ENCODE results near the gene VPS51.
"Not testable (repeated sequence)": the region's sequence is repeated elsewhere in the genome, so short reads cannot be mapped to it uniquely, and the experiment has no call there.

The VPS51 gene

DNA sequence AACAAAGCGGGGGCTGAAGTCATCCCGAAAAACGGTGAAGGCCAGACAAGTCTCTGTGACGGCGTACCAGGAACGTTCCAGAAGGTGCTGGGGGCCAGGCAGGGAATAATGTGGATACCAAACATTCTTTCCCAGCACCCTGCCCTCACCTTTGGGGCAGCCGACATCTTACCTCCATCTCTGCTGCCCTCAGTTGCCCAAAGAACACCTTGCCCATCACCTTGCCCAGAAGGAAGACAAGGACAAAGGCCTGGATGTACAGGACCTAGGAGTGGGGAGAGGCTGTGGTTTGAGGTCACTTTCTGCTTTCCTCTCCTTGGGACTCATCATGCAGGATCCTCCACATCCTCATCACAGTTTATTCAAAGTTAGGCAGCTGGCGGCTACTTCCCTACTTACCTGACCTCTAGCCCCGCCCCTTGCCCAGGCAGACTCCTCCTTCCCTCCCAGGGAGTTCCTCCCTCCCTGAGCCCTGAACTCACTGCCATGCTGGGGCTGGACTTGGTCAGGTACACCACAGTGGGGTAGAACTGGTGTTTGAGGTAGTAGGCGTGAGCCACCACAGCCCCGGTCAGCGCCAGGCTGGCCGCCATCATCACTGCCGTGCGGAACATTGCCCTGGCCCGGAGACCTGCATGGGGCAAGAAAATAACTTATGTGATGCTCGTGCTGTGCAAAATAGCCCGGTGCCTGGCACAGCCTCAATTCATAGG is 37.1 kb downstream of the VPS51 start:
- peak in 1 of 3 donors; percentile 47 for DNase-seq (ENCODE audit: low read depth in 3 of 3, low spot score in 1 of 3)

- DNase-seq (ENCODE audit: low read depth in 3 of 3, low spot score in 1 of 3) = no peak
Observed at GRCh38 chr11:65133724-65134123, 37.7 kb downstream of the VPS51 start.

GRCh38 chr11:65134240-65134951 is 38.4 kb downstream of the VPS51 start, which contains the start of gene SYVN1:
SYVN1 (minus strand) TSS chr11:65134519; CDS start chr11:65133601, 918 bp downstream.
- DNase-seq (ENCODE audit: low read depth in 3 of 3, low spot score in 1 of 3) = peak; percentile 76 to 84 (median 78)

DNA sequence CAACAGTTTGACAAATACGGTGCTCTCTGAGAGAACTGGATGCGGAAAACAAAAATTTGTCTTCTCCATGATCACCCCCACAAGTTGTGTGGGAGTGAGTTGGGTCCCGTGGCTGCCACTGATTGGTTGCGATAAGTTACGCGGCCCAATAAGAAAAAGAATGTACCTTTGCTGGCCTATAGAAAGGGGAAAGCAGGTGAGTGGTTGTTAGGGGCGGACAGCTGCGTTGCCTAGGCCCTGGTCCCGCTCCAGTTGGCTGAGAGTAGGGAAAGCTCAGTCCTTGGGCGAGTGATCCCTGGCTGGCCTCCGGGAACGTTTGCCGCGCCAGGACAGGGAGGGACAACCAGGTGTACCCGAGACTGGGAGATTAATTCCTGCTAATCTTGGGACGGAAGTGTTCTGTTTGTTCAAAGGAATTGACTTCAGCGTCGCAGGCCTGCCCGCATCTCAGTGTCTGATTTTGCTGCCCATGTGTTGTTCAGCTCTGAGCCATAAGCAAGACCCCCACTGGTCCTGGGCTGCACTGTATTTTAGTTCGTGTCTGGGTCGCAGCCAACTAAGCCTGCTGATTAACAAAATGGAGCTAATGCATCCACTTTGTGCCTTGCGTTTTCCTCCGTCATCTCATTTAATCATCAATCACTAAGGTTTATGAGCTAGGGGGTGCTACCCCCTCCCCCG is 39.1 kb downstream of the VPS51 start:
- peak; percentile 54 to 64 (median 62) for DNase-seq (ENCODE audit: low read depth in 3 of 3, low spot score in 1 of 3)

DNA sequence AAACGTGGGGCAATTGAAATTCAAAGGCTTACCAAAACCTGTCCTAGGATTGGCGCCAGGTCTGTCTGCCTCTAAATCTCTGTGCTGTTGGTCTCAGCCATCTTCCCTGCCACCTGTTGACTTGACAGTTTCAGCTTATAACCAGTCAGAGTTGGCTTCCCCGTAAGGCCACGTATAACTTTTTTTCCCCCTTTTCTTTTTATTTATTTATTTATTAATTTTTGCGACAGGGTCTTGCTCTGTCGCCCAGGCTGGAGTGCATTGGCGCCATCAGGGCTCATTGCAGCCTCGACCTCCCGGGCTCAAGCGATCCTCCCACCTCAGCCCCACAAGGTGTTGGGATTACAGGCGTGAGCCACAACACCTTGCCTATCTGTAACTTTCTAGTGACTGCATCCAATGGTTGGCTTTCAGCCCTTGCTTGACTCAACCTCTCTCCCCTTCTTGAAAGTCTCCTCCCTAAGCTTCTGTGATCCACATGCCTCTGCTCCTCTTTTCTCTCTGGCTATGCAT is 39.7 kb downstream of the VPS51 start:
- DNase-seq (ENCODE audit: low read depth in 3 of 3, low spot score in 1 of 3) = no peak

GRCh38 chr11:65136515-65137096 is 40.6 kb downstream of the VPS51 start:
- no peak for DNase-seq (ENCODE audit: low read depth in 3 of 3, low spot score in 1 of 3)

DNA sequence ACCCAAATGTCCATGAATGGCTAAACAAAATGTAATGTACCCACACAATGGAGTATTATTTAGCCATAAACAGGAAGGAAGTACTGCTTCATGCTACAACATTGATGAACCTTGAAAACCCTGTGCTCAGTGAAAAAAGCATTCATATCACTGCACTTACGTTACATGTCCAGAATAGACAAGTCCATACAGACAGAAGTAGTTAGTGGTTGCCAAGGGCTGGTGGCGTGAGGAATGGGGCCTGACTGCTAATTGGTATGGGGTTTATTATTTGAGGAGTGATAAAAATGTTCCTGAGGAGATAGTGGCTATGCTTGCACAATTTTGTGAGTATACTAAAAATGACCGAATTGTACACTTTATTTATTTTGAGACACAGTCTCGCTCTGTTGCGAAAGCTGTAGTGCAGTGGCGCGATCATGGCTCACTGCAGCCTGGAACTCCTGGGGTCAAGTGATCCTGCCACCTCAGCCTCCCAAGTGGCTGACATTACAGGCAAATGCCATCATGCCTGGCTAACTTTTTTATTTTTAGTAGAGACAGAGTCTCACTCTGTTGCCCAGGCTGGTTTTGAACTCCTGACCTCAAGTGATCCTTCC is 46.0 kb downstream of the VPS51 start:
- DNase-seq (ENCODE audit: low read depth in 3 of 3, low spot score in 1 of 3) = no peak

- no peak for DNase-seq (ENCODE audit: low read depth in 3 of 3, low spot score in 1 of 3)
Observed at GRCh38 chr11:65147352-65148075, 51.5 kb downstream of the VPS51 start.

DNA sequence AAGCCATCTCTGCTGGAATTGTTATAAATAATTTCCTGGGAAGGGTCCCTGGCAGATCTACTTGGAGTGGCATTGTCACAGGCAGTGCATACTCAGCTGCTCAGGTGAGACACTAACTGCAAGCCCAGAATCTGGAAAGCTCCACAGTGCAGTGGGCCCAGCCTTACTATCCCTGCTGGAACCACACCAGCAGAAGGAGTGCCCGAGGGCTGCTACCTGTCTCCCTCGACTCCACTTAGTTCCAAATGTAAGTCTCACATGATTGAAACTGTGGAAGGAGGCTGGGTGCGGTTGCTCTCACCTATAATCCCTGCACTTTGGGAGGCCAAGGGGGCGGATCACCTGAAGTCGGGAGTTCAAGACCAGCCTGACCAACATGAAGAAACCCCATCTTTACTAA is 52.6 kb downstream of the VPS51 start:
- no peak for DNase-seq (ENCODE audit: low read depth in 3 of 3, low spot score in 1 of 3)

DNA sequence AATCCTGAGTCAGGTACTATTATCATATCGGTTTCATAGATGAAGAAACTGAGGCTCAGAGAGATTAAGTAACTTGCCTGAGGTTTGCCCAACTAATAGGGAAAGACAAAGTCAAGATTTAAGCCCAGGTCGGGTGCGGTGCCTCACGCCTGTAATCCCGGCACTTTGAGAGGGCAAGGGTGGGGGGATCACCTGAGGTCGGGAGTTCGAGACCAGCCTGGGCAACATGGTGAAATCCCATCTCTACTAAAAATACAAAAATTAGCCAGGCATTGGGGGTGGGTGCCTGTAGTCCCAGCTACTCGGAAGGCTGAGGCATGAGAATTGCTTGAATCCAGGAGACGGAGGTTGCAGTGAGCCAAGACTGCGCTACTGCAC is 54.1 kb downstream of the VPS51 start:
- not testable (repeated sequence) for DNase-seq (ENCODE audit: low read depth in 3 of 3, low spot score in 1 of 3)

- no peak for DNase-seq (ENCODE audit: low read depth in 3 of 3, low spot score in 1 of 3)
Observed at GRCh38 chr11:65150509-65151299, 54.7 kb downstream of the VPS51 start.

DNA sequence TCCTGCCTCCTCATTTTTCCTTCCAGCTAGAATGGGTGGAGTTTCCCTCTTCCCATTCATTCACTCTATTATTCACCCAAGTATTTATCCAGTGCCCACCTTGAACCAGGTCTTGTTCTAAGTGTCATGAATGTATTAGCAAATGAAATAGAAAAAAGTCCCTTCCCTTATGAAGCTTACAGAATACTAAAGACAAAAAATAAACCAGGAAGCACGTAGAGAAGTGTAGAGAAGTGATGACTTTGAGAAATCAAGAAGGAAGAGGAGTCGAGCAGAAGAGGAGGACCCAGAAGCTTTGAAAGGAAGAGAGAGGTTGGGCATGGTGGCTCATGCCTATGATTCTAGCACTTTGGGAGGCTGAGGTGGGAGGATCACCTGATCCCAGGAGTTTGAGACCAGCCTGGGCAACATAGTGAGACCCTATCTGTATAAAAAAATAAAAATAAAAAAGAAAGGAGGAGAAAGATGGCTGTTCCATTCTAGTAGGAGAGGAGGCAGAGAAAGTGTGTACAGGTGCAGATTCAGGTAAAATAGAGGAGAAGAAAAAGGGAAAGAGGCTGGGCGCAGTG is 55.4 kb downstream of the VPS51 start:
- no peak for DNase-seq (ENCODE audit: low read depth in 3 of 3, low spot score in 1 of 3)

DNA sequence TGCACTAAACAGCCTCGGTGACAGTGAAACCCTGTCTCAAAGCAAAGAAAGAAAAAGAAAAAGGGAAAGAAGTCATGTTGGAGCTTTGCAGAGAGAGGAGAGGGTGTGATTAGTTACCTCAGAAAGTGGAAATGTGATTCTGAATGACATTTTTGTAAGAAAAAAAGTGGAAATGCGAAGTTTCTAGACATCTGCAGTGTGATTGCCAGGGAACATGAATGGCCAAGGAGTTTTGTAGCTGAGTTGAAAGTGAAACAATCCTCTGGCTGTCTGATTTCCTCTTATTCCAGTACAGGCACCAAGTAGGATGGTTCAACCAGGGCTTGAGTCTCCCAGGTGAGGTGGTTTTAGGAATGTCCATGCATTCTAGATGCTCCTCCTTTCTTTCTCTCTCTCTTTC is 56.1 kb downstream of the VPS51 start:
- no peak for DNase-seq (ENCODE audit: low read depth in 3 of 3, low spot score in 1 of 3)

GRCh38 chr11:65156256-65156655 is 60.2 kb downstream of the VPS51 start:
- DNase-seq (ENCODE audit: low read depth in 3 of 3, low spot score in 1 of 3) = no peak

- DNase-seq (ENCODE audit: low read depth in 3 of 3, low spot score in 1 of 3) = no peak
Observed at GRCh38 chr11:65156926-65157325, 60.9 kb downstream of the VPS51 start.

GRCh38 chr11:65157336-65157735 is 61.3 kb downstream of the VPS51 start:
- no peak for DNase-seq (ENCODE audit: low read depth in 3 of 3, low spot score in 1 of 3)

- DNase-seq (ENCODE audit: low read depth in 3 of 3, low spot score in 1 of 3) = no peak
Observed at GRCh38 chr11:65159012-65159411, 63.0 kb downstream of the VPS51 start.

- DNase-seq (ENCODE audit: low read depth in 3 of 3, low spot score in 1 of 3) = no peak
Observed at GRCh38 chr11:65160643-65161042, 64.6 kb downstream of the VPS51 start.
